CD4-positive, alpha-beta T cell treated with Interleukin-17A for 1 hour (primary cell): ENCODE data around the gene KRTAP5-7.
"Not testable (repeated sequence)": the region's sequence is repeated elsewhere in the genome, so short reads cannot be mapped to it uniquely, and the experiment has no call there.

Source experiments
- DNase-seq: peaks from one replicate; pipeline ENCODE4 v3.0.0-alpha.2; 2020

The KRTAP5-7 gene

GRCh38 chr11:71535825-71536224 is 8.8 kb downstream of the KRTAP5-7 start:
- no peak for DNase-seq

DNA sequence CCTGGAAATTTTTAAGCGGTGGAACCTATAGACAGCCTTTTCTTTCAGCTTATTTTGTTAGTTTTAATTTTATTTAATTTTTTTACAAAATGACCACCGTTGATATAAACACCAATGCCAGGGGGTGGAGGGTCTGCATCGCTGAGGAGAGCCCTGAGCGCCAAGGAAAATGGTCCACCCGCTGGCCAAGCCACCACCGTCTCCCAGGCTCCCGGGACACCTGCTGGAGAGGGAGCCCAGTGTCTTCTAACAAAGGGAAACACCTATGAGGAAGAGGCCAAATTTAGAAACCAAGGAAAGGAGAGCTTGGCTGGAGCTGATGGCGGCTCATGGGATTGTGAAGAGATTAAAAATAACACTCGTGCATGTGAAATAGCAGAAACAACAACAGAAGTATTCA is 10.5 kb downstream of the KRTAP5-7 start:
- no peak for DNase-seq

- not testable (repeated sequence) for DNase-seq
Observed at GRCh38 chr11:71537977-71538665, 11.1 kb downstream of the KRTAP5-7 start, which contains the start of gene KRTAP5-8. KRTAP5-8 (plus strand) TSS chr11:71538025; CDS start chr11:71538056, 31 bp downstream.

DNA sequence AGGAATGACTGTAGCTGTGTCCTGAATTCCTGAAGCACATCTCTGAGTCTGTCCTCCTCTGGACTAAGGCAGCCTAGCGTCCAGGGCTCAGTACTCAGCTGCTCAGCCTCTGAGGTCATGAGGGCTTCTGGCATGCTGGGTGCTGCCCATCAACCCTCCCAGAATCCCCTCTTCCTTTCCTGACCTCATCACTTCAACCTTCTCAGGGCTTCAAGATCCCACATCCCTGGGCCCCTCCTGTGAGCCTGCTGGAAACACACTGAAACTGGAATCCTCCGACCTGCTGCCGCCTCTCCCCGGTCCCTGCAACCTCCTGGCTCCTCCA is 11.6 kb downstream of the KRTAP5-7 start:
- no peak for DNase-seq

DNA sequence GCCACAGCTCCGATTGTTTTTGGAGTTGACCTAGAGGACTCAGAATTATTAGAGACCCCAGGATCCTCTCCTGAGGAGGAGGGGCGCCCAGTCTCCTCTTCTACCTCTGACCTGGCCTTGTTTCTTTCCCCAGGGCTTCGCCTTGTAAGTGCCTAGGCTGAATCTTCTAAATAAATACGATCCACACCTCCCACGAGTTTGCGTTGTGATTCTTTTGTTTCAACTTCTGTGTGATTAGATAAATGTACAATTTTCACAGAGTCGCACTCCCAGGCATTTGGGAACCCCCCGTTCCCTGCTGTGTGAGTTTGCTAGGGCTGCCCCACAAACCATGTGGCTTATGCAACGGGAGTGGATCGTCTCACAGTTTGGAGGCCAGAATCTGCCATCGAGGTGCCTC is 11.9 kb downstream of the KRTAP5-7 start:
- no peak for DNase-seq

GRCh38 chr11:71539971-71540370 is 12.9 kb downstream of the KRTAP5-7 start:
- not testable (repeated sequence) for DNase-seq

- not testable (repeated sequence) for DNase-seq
Observed at GRCh38 chr11:71540521-71541304, 13.6 kb downstream of the KRTAP5-7 start.

GRCh38 chr11:71542382-71542781 is 15.3 kb downstream of the KRTAP5-7 start:
- DNase-seq, result no peak

DNA sequence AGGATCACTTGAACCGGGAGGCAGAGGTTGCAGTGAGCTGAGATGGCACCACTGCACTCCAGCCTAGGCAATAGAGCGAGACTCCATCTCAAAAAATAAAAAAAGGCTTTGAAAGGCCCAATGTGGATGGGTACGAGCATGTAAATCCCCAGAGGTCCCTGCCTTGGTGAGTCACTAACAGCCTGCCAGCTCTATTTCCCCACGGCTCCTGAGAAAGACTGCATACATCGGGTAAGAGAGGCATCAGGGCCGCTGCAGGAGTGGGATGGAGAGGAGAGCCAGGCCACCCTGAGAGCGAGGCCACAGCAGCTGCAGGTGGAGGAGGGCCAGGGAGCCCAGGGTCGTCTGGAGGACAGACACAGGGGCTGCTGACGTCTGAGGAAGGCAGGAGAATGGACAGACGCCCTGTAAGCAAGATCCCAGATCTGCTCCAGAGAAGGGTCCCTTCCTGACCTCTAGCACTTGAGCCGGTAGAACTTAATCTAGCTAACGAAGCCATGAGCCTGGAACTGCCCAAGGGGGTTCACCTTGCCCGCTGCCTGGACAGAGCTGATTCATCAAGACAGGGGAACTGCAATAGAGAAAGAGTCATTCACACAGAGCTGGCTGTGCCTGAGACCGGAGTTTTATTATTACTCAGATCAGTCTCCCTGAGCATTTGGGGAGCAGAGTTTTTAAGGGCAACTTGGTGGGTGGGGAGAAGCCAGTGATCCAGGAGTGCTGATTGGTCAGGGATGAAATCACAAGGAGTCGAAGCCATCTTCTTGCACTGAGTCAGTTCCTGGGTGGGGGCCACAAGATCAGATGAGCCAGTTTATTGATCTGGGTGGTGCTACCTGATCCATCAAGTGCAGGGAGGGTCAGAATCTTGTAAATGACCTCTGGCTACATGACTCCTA is 16.1 kb downstream of the KRTAP5-7 start:
- DNase-seq, result no peak

- DNase-seq, result no peak
Observed at GRCh38 chr11:71543866-71544265, 16.8 kb downstream of the KRTAP5-7 start.

DNA sequence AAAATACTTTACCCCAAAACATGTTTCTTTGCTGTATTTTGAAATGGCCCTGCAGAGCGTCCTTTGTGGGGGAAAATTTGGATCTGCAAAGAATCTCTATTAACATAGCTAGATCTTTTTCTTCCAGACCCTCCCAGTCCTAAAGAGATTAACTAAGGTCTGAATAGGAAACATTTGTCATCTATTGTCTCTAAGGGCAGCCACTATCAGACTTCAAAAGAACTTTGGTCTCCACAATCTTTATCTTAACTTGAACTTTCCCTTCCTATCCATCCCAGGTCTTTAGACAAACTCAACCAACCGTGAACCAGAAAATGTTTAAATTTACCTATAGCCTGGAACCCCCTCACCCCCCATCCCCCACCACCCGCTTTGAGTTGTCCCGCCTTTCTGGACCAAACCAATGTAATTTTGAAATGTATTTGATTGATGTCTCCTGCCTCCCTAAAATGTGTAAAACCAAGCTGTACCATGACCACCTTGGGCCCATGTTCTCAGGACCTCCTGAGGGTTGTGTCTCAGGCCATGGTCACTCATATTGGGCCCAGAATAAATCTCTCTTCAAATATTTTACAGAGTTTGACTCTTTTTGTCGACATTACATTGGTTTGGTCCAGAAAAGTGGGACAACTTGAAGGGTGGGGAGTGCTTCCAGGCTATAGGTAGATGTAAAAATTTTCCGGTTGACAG is 17.6 kb downstream of the KRTAP5-7 start:
- DNase-seq, result no peak

GRCh38 chr11:71545405-71545966 is 18.4 kb downstream of the KRTAP5-7 start:
- no peak for DNase-seq

- no peak for DNase-seq
Observed at GRCh38 chr11:71548120-71548519, 21.1 kb downstream of the KRTAP5-7 start, which contains the start of gene KRTAP5-9. KRTAP5-9 (plus strand) TSS chr11:71548420; CDS start chr11:71548658, 238 bp downstream.

- DNase-seq, result no peak
Observed at GRCh38 chr11:71548716-71549151, 21.7 kb downstream of the KRTAP5-7 start.

DNA sequence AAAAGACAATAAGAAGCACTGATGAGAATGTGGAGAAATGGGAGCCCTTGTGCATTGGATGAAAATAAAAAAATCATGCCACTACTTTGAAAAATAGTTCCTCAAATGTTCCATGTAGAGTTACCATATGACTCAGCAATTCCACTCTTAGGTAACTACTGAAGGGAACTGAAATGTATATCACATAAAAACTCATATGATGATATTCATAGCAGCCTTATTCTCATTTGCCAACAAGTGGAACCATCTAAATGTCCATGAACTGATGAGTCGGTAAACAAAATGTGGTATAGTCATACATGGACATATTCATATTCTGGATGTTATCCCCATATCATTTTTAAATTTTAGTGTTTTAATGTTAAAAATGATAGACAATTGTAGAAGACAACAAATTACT is 24.6 kb downstream of the KRTAP5-7 start:
- DNase-seq, result no peak

DNA sequence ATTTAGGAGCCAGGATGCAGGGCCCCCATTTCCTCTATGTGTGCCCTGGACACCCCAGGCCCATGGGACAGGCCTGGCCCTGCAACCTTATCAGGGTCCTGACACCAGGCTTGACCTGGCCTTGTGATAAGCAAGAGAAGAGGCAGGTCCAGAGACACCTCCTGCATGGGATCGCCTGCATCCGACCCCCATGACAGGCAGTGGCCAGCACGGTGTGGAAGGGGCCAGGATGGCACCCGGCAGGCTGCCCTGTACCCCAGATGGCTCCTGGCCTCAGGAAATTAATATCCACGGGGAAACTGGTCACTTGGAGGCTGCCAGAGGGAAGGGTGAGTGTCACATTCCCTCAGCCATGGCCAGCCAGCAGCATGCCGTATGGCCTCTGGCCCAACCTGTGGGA is 27.9 kb downstream of the KRTAP5-7 start:
- DNase-seq, result no peak

DNA sequence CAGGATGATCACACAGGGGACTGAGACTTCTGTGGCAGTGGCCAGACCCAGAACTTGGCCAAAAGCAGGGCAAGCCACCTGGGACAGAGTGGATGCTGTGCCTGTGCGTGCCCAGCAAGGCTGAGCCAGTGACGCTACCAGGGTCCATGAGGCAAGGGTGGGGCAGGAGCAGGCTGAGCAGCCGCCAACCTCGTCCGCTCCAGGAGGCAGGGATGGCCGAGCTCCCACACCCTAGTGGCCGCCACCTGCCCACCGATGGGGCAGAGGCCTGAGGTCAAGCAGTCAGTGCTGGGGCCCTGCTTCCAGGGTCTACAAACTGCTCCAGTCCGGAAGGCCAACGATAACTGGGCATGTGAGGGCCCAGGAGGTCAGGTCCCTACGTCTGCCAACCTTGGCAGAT is 28.4 kb downstream of the KRTAP5-7 start:
- DNase-seq, result no peak

DNA sequence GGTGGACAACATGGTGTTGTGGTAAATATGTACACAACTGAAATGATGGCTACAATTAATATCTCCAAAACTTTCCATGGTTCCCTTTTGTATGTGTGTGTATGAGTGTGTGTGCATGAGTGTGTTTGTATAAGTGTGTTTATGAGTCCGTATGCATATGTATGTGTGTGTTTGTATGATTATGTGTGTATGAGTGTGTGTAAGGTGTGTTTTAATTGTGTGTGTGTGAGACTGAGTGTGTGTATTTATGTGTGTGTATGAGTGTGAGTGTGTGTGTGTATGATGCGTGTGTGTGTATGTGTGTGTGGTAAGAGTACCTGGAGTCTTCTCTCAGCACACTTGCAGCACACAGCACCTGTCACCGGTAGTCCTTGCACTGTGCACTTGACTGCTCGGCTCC is 29.0 kb downstream of the KRTAP5-7 start:
- DNase-seq, result no peak

- DNase-seq, result no peak
Observed at GRCh38 chr11:71557257-71557656, 30.2 kb downstream of the KRTAP5-7 start.

- DNase-seq, result no peak
Observed at GRCh38 chr11:71558996-71559395, 31.9 kb downstream of the KRTAP5-7 start.

DNA sequence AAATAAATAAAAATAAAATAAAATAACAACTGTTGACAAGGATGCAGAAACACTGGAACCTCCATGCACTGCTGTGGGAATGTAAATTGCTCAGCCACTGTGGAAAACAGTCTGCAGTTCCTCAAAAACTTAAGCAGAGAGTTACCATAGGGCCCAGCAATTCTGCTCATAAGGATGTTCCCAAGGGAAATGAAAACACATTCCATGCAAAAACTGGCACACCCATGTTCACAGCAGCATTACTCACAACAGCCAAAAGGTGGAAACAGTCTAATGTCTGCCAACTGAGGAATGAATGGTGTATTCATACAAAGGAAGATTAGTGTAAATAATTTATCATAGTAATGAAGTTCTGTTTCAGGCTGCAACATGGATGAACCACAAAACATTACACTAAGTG is 35.1 kb downstream of the KRTAP5-7 start:
- DNase-seq, result no peak

GRCh38 chr11:71563406-71563805 is 36.3 kb downstream of the KRTAP5-7 start:
- DNase-seq, result peak; percentile 5
